Suppressor macrophage (primary cell): ENCODE measurements around the gene BTBD9.

ENCODE experiments used
- DNase-seq, 4 experiments: peaks; one replicate each; pipeline ENCODE4 v3.0.0-alpha.2; 2020 to 2022

The BTBD9 gene

DNA sequence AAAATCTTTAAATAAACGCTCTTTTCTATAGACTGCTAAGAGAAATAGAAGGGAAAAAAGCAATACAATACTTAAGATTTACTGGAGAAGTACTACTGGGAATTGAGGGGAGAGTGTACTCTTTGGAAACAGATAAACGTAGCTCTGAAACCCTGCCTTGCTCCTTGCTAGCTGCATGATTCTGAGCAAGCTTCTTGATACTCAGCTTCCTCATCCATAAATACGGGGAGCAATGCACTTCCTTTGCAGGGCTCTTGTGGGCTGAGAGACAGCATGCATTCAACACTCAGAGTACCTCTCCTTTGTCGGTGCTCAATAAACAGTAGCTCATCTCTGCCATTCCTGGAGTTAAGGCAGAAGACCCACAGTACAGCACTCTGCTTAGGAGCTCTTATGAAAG, 159.7 kb downstream of the BTBD9 start:
- DNase-seq, result peak; percentile 44 to 69 (median 60)

DNA sequence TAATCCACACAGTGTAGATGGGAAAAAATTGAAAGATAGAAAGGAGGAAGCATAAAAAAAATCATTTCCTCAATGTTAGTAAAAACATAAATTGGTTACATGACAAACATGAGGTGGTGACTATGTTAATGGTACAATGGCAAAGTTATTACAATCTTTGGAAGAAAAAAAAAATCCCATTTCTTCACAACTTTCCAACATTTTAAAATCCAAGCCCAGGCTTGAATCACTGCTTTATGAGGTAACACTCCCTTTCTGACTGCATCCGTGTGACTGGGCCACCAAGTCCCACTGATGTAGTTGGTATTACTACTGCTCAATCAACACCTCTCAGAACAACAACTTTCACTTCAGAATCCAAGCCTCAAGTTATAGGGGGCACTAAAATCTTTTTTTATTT, 160.4 kb downstream of the BTBD9 start:
- peak in 3 of 4 experiments; percentile 46 to 72 (median 49) for DNase-seq

DNA sequence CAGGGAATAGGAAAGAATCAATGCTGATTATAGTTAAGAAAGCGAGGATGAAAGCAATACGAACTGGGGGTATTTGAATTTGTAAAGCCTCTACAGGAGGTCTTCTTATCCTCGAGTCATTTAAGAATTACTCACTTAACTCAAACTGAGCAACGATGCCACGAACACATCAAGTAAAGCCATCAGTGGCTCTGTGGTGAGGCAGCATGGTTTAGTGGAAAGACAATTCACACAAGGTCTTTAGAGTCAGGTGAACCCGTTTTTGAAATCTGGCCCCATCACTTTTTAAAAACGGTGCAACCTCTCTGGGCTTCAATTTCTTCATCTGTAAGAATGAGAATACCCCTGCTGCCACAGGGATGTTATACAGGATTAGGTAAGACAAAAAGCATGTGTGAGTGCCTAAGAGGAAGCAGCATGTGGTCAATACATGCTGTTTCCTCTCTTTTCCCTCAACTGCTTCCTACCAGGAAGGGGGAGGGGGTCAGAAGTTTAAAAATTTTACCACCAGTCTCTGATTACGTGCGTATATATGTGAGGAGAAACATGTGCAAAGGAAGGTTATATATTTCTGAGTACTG, 162.0 kb downstream of the BTBD9 start:
- peak in 2 of 4 experiments; percentile 22 to 34 for DNase-seq

DNA sequence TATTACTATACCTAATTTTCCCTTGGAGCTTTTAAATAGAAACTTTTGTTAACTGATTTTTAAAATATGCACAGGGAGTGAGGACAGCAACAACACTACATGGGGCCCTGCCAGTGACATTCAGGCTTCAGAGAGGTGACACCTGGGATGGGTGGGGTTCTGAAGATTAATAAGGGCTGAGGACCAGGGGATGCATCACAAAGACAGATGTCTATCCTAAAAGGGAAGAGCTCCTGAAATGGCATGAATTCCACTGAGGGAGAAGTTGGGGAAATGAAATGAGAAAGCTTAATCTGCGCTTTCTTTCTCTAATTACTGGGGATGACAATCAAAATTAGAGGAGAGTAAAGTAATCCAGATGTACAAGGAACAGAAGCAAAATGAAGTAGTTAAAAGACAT, 162.8 kb downstream of the BTBD9 start:
- DNase-seq, result no peak

DNA sequence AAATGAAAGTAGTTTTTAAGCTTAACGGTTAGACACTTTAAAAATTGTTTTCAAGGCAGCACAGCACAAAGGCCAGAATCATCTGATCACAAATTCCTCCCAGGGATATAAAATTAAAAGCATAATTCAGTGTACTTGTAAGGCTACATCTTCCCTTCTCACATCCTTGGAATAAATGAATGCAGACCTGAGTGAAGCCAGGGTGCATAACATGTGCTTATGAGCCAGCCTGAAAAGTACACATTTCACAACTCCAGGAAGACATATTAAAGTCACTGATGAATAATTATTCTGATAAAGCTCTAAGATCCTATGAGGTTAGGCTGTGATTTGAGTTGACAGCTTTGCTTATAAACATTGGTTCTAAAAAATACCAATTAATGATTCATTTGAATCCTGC, 163.6 kb downstream of the BTBD9 start:
- DNase-seq, result peak in 1 of 4 experiments; percentile 10

DNA sequence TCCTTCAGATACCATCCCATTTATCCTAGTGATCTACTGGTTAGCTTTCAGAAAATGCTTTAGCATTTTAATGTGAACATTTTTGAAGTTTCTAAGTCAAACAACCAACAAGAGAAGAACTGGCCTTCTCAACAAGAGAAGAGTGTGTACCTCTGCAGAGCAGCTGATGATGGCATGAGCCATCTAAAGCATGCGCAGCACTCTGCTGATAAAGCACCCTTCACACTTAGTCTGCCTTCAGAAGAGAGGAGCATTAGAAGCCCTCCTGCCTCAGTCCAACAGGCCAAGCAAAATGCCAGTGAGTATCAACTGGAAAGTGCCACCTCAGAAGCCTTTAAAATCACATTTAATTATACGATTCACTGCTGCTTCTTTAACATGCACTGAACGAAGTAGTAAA, 169.2 kb downstream of the BTBD9 start:
- DNase-seq, result no peak

DNA sequence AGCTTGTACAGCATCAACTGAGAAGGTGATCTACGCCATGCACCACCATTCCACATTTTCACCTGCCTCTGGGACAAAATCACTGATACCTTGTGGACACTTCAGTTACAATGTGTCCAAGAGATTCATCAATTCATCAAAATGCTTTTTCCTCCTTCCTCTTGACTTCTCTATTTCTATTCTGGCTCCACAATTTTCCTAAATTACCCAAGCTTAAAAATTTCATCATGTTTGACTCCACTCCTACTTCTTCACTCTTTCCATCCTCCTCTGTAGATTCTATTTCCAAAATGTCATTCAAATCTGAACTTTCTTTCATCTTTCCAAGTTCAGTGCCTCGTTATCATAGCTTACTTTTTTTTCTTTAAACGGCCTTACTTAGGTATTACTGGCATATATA, 172.2 kb downstream of the BTBD9 start:
- DNase-seq, result peak in 1 of 4 experiments; percentile 3

DNA sequence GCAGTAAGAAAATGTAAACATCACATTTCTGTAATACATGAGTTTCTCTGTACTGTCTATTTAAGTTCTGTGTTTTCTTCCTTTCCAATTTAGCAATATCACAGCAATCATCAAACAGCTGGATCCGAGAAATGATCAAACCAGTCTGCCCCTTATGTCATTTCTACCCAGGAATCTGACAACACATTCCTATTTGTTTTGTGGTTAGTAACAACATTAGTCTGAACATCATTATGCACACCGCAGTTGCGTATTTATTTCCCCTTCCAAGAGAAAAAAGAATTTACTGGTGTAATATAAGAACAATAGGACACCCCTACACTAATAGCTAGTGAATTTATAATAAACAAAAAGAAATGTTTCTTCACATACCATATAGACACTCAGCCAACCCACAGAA, 179.5 kb downstream of the BTBD9 start:
- DNase-seq, result no peak

DNA sequence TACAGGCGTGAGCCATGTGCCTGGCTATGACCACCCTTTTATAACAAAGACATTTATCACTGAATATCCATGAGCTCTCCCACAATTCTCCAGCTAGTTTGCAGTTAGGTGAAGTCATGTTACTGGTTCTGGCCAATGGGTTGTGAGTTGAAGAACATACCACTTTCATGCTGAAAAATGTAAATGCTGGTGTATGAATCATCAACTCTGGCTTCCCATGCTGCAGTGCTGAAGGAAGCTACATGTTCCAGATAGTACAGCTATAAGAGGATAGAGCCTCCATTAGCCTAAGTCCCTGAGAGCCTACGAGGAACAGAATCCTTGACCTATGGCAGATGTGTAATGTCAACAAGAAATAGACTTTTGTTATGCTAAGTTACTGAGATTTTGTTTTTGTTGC, 180.4 kb downstream of the BTBD9 start:
- no peak for DNase-seq

DNA sequence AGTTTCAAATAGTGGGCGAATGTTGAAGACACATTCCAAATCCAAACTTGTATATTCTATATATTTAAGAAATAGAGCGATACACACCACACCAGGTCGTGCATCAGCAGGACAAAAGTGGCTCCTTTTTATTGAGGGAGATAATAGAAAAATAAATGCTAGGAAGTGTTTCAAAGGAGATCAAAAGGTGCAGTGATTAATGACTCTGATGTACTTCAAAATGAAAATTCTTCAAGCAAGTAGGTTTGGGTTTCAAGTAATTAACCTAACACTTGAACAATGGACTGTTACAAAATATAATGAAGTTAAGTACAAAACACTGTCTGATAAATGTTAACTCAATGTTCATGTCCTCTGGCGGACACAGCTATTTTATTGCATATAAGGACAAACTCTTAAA, 185.9 kb downstream of the BTBD9 start:
- DNase-seq, result no peak

DNA sequence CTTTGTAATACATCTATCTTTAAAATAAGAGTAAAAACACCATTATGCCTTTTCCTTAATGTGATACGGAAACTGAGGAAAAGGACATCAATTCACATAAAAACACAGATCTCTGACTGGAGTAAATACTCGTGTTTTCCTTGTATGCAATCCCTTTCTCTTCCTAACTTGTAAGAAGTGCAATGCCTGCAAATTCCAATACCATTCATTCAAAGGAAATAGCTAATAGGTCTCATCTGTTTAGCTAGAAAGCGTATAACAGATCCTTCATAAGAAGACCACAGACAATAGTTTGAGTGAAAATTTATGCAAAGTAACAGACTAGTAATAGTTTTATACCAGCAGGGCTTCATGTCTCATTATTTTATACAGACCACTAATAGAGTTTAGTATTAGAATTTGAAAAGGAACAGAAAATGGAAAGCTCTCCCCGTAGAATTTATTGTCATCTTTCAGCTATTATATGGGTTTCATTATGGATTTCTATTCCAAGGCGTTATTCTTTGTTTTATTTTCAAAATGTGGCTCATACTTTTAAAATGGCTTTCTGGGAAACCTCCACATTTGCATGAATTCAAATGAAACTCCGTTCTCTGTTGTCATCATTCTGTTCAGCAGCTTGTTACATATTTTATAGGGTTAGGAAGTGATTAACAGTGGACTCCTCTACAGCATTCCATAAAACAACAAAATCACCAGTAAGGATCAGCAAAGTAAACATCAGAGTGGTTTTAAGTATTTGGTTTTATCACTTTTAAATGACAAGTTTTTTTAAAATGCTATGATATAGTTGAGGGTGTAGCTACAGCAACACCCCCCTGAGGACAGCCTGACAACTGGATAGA, 186.7 kb downstream of the BTBD9 start:
- DNase-seq, result no peak

DNA sequence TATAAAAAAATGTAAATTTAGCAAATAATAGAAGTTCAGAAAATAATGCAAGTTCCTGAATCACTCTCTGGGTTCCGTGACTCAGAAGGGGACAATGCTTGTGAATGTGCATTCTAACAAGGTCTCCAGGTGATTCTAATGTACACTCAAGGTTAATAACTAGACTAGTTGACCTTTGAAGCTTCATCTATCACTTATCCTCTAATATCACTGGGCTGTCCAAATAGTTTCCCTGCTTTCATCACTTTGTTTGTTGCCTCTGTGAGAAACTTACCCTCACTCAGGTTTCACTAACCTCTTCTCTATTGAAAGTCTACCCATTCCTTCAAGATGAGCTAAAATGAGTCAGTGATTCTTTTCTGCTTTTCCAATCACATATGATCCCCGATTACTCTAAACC, 189.0 kb downstream of the BTBD9 start:
- no peak for DNase-seq

DNA sequence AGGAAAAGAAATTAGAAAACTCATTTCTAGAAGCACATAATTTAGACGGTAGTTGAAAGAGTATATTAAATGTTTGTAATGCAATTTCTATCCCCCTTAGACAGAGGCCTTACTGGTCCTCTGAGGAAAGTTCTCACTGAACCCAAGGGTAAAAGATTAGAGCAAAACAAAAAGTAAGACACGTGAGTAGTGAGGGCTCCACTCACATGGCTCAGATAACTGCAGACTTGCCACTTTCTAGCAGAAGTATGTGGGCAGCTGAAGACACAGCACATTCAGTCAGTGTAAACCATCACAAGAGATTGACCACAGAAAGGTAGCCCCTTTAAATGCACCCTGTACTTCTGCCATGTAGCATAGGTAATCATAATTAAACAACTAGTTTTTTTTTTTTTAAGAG, 193.8 kb downstream of the BTBD9 start:
- peak; percentile 13 to 54 (median 51) for DNase-seq

DNA sequence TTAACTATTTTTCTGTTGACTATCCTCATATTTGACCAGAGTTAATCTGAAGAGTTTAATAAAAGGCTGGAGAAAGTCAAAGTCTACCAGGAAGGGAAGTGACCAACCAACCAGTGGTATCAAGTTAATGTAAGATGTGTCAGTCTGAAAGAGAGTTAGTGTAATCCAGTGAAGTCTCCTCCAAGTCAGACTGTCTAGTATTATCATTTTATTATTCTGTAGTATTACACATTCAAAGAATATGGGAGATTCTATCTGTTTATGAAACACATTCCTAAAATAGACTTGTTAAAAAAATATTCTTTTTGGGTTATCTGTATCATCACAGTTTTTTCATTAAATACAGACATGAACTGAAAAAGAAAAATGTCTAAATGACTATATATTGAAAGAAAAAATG, 194.4 kb downstream of the BTBD9 start:
- peak in 1 of 4 experiments; percentile 19 for DNase-seq

DNA sequence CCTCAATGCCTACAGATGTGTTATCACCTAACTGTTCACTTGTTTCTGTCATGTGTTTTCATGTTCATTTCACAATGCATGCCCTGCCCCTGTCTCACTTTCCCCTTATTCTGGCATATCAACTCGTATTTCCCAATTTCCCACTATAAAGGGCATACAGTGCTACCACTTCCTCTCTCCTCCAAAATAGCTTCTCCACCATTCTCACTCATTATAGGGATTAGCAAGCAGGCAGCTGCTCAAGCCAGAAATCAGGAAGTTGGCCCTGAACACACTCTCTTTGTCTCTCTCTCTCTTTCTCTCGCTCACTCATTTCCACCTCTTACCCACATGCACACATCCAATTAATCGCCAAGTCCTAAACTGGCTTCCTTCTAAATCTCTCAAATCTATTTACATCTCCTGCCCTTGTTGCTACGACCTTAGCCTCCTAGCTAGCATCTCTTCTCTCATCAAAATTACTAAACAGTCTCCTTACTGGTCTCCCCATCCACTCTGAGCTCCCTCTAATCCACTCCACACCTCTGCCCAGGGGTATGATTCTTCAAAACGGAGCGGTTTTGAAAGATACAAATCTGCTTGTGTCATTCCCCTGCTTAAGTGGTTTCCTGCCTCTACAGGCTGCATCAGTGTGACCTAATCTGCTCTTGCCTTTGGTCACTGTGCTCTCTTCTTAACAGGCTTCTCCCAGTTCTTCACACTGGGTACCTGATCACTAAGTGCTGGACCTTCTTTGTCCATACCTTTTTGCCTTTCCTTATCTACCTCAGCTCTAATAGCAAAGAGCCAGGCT, 196.2 kb downstream of the BTBD9 start:
- DNase-seq, result peak; percentile 72 to 95 (median 82)

DNA sequence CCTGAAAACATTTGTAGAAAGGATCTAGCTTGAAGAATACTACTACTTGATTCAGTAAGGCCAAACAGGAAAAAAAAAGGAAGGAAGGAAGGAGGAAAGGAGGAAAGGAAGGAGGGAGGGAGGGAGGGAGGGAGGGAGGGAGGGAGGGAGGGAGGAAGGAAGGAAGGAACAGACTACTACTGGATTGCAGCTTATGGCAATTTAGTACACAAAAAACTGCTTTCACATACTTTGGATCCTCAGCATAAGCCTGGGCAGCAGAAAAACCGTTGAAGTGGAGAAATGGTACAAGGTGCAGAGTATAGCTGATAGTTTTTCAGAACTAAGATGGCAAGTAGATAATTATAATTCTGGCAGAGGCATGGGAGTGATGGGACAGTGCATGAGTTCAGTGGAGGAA, 201.6 kb downstream of the BTBD9 start:
- no peak for DNase-seq

DNA sequence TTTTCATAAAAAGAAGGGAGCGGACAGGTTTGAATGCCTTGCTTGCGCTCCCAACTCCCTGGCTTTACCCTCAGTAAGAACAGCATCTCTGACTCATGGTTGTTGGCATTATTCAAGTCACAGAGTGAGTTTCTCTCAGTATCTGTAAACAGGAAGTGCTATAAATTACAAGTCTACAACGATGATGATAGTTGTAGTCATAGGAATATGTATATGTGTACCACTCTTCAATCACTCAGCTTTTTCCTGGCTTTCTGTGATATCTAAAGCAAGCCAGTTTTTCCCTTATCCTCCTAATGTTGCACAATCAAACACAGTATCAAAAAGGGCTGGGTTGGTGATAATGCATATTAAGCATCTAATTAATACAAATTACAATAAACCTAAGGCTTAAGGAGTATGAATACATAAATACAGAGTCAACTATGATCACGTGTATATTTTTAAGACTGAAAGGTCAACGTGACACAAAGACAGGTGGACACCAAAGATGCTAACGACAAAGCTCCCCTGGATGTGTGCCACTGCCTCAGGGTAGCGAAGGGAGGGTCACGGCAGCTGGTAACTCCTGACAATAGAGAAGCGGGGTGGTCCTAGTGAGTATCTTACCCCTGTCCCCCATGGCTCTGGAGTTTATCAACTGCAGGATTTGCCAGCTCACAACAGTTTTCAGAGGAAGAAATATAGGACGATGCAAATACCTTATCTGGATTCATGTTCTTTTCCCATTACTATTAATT, 202.8 kb downstream of the BTBD9 start:
- peak in 3 of 4 experiments; percentile 21 to 70 (median 51) for DNase-seq

DNA sequence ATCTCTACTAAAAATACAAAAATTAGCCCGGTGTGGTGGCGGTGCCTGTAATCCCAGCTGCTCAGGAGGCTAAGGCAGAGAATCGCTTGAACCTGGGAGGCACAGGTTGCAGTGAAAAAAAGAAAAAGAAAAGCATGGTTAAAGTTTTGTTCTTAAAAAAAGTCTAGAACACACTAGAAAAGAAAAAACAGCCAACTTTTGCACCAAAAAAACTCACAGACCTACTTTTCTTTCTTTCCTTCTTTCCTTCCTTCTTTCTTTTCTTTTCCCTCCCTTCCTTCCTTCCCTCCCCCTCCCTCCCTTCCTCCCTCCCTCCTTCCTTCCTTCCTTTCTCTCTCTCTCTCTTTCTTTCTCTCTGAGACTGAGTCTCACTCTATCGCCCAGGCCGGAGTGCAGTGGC, 204.4 kb downstream of the BTBD9 start:
- DNase-seq, result no peak

DNA sequence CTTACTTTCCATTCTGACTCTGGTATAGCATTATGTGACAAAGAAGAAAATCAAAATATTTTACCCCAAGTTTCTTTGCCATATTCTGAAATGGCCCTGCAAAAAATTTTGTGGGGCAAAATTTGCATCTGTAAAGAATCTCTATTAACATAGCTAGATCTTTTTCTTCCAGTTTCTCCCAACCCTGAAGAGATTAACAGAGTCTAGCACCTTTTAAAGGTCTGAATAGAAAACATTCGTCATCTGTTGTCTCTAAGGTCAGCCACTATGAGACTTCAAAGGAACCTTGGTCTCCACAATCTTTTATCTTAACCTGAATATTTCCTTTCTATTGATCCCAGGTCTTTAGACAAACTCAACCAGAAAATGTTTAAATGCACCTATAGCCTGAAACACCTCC, 205.7 kb downstream of the BTBD9 start:
- DNase-seq, result no peak

DNA sequence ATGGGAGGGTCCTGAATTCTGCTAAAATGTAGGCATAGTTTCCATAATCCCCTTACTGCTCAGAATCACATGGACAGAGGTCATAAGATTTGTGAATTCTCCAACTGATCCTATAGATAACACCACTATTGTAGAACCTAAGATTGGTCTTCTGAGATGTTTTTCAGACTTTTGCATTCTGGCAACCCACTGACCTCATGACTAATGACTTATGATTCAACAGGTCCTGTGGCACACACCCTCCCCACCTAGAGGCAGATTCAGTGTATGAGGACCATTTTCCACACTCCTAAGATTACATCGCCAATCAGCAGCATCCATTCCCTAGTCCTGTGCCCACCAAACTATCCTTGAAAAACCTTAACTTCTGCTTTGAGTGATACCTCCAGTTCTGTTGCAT, 207.2 kb downstream of the BTBD9 start:
- DNase-seq, result no peak

DNA sequence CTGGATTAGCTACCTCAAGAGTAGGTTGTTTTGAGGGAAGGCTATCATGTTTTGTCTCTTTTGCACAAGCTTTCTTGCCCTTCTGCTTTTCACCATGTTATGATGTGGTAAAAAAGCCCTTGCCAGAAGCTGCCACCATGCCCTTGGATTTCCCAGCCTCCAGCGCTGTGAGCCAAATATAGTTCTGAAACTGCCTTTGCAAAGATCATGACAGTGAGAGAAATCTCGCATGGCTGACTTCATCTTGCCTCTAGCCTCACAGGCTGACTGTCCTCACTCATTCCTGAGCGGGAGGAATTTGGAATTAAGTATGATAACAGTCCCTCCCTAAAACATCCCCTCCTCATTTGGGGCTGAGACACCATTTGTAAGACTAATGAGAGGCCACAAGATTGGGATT, 207.7 kb downstream of the BTBD9 start:
- no peak for DNase-seq

DNA sequence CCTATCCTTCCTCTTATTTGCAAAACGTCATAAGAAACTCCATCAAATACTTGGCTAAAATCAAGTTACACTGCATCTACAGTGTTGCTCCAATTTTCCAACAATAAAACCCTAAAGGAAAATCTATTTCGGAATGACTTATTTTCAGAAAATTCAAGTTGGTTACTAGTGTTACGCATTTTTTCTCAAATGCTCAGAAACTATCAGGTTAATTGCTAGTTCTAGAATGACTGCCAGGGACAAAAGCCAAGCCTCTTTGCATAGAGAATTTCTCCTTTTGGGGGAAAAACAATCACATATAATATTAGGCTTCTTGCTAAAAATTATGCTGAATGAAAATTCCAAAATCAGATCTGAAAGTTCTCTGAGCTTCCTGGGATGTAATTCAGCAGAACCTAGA, 210.2 kb downstream of the BTBD9 start:
- no peak for DNase-seq
